K562 (cell line): Measurements from ENCODE around the gene BRME1. TPM values are rescaled to one million over a fixed set of nuclear protein-coding genes. Genes with fewer than 3 reads are reported as not detected.

Experiments used
- MTF1 ChIP-seq: fragments of 250-450 bp; sonication (Bioruptor Pico); IDR thresholded peaks from 2 replicates; pipeline ENCODE4 v1.9.0; 2021; ENCODE audit warnings: moderate library complexity, mild to moderate bottlenecking, inconsistent platforms, borderline replicate concordance
- TFAP4 ChIP-seq: sonication (generic); formaldehyde crosslinking; IDR thresholded peaks from 2 replicates; pipeline ENCODE4 v1.8.0; 2022; ENCODE audit warnings: missing genetic modification reagents, mild to moderate bottlenecking, moderate library complexity, borderline replicate concordance
- ZBTB7A ChIP-seq: IDR thresholded peaks from 2 replicates; pipeline ENCODE4 v1.6.1; 2011; ENCODE audit warnings: low read depth, mild to moderate bottlenecking, low read length, moderate library complexity, borderline replicate concordance; ENCODE audit not compliant: control insufficient read depth
- ZMIZ1 ChIP-seq, 2 experiments: fragments of 150-350 bp in 1 of 2; IDR thresholded peaks; 2 replicates each; pipeline ENCODE4 v1.6.1; 2012 to 2016; ENCODE audit warnings: low read depth in 2 of 2, low read length in 2 of 2, mild to moderate bottlenecking in 1 of 2, moderate library complexity in 1 of 2
- ZNF512 ChIP-seq: IDR thresholded peaks from 2 replicates; pipeline ENCODE4 v1.6.1; 2016; ENCODE audit warnings: missing genetic modification characterization, missing compliant biosample characterization
- polyA plus RNA-seq, 8 experiments: library from polyadenylated mRNA; depleted of rRNA in 4 of 8; stranded (reverse) in 5 of 8; unstranded in 3 of 8; fragments of >200 nt; fragmentation: Nextera tagmentation in 2 of 8; fragmentation: Illumina TruSeq in 1 of 8; extraction: Ambion mirVana in 2 of 8; extraction: Trizol in 1 of 8; gene quantifications; 2 replicates each; pipeline versions ENCODE4 v1.2.1 to v1.2.3, GENCODE V29; 2011 to 2014; ENCODE audit warnings: inconsistent platforms in 1 of 8, missing spikeins in 1 of 8
- total RNA-seq, 7 experiments: library from RNA; depleted of rRNA in 6 of 7; stranded (reverse); fragments of >200 nt in 6 of 7; fragmentation: Illumina TruSeq in 2 of 7; extraction: Trizol in 2 of 7; gene quantifications; 2 replicates each; pipeline versions ENCODE4 v1.2.1 to v1.2.3, GENCODE V29; 2011 to 2021; ENCODE audit warnings: low replicate concordance in 1 of 7

Gene BRME1
- total and polyA plus RNA-seq, 9 of the 15 experiments (the other 6 are each of a cell fraction or from before 2014, with no cell fraction given) = 0.75 to 6.1 (median 3.6) TPM

- TF ChIP-seq TFAP4 = no peak
- no peak for TF ChIP-seq ZMIZ1 (IDR thresholded peaks at IDR 0.05; ENCODE audit: low read depth in 2 of 2, low read length in 2 of 2)
- peak; percentile 53; the same call in 1 of the 2 replicates for TF ChIP-seq ZBTB7A
- TF ChIP-seq MTF1 (CRISPR knock-in tag) = no peak
- TF ChIP-seq ZNF512 = no peak
Measured at GRCh38 chr19:13881692-13882418, 24.1 kb downstream of the BRME1 start (continued).
